H1 (cell line): ENCODE measurements around the gene RNASE4. TPM values are rescaled to one million over a fixed set of nuclear protein-coding genes. Genes with fewer than 3 reads are reported as not detected.

ENCODE experiments used
- CTCF ChIA-PET: fragments of 300-600 bp; sonication (Branson Sonifier 250); formaldehyde crosslinking; loops from one replicate; lab custom pipeline; 2021; ENCODE audit not compliant: partially characterized antibody; lab: Charles Lee
- POLR2A ChIA-PET: fragments of 300-600 bp; sonication (Branson Sonifier 250); formaldehyde crosslinking; loops from one replicate; lab custom pipeline; 2021; ENCODE audit warnings: inconsistent platforms; ENCODE audit not compliant: partially characterized antibody; lab: Charles Lee
- DNase-seq, 2 experiments: peaks; one replicate each; pipeline versions ENCODE4 v3.0.0 to v3.0.0-alpha.2; 2010 to 2022; ENCODE audit warnings: low spot score in 2 of 2, low read depth in 1 of 2, mixed read lengths in 1 of 2
- FAIRE-seq: peaks from 2 replicates; lab custom pipeline; 2011; peaks lifted over from hg19 to GRCh38; lab: Jason Lieb, UNC
- H2AFZ ChIP-seq: 2 replicates; pipeline ENCODE4 v1.8.1; 2012; ENCODE audit warnings: low read length, inconsistent platforms
- H2AK5ac ChIP-seq: 2 replicates; pipeline ENCODE4 v1.6.1; 2013; ENCODE audit warnings: low read depth, low read length
- H2BK120ac ChIP-seq: replicated peaks from 2 replicates; pipeline ENCODE3; 2013; ENCODE audit warnings: low read depth, low read length, inconsistent platforms
- H2BK12ac ChIP-seq: 2 replicates; pipeline ENCODE4 v1.6.1; 2013; ENCODE audit warnings: low read depth, low read length
- H2BK15ac ChIP-seq: 2 replicates; pipeline ENCODE4 v1.6.1; 2013; ENCODE audit warnings: low read length
- H2BK20ac ChIP-seq: 2 replicates; pipeline ENCODE4 v1.6.1; 2013; ENCODE audit warnings: low read length
- H2BK5ac ChIP-seq: 2 replicates; pipeline ENCODE4 v1.6.1; 2013; ENCODE audit warnings: low read depth, low read length
- H3K14ac ChIP-seq: 2 replicates; pipeline ENCODE4 v1.6.1; 2013; ENCODE audit warnings: inconsistent platforms; ENCODE audit not compliant: insufficient read length
- H3K18ac ChIP-seq: 2 replicates; pipeline ENCODE4 v1.6.1; 2013; ENCODE audit warnings: low read length; ENCODE audit errors: extremely low read depth
- H3K23ac ChIP-seq: 2 replicates; pipeline ENCODE4 v1.6.1; 2013; ENCODE audit warnings: inconsistent platforms; ENCODE audit not compliant: insufficient read length
- H3K23me2 ChIP-seq: 2 replicates; pipeline ENCODE4 v1.6.1; 2013; ENCODE audit warnings: low read depth, low read length
- H3K27ac ChIP-seq: 2 replicates; pipeline ENCODE4 v1.6.1; 2011; ENCODE audit warnings: low read depth, low read length, inconsistent platforms
- H3K27me3 ChIP-seq, 4 experiments: replicated peaks in 1 of 4; 1 replicate in 1 of 4; 2 replicates in 3 of 4; pipeline versions ENCODE4 v1.6.1 to v1.8.1; 2011 to 2013; ENCODE audit warnings: low read length in 3 of 4, mild to moderate bottlenecking in 3 of 4, inconsistent platforms in 2 of 4, mixed read lengths in 2 of 4, moderate library complexity in 1 of 4; ENCODE audit not compliant: control insufficient read depth in 3 of 4, insufficient read depth in 3 of 4; ENCODE audit errors: extremely low read depth in 1 of 4
- H3K36me3 ChIP-seq, 4 experiments: 2 replicates each; pipeline versions ENCODE4 v1.6.1 to v1.8.1; 2011 to 2013; ENCODE audit warnings: mild to moderate bottlenecking in 4 of 4, low read length in 3 of 4, moderate library complexity in 2 of 4, control low read depth in 1 of 4, inconsistent platforms in 1 of 4; ENCODE audit not compliant: insufficient read depth in 4 of 4, control insufficient read depth in 2 of 4
- H3K4ac ChIP-seq: replicated peaks from 2 replicates; pipeline ENCODE3; 2013; ENCODE audit warnings: low read length, low read depth, mixed read lengths, inconsistent platforms; ENCODE audit not compliant: insufficient read length
- H3K4me1 ChIP-seq, 4 experiments: replicated peaks in 1 of 4; 1 replicate in 1 of 4; 2 replicates in 3 of 4; pipeline versions ENCODE4 v1.6.1 to v1.8.1; 2011 to 2013; ENCODE audit warnings: low read length in 3 of 4, inconsistent platforms in 2 of 4, mixed read lengths in 1 of 4; ENCODE audit not compliant: insufficient read depth in 4 of 4, control insufficient read depth in 3 of 4
- H3K4me2 ChIP-seq, 2 experiments: 2 replicates each; pipeline versions ENCODE4 v1.6.1 to v1.8.1; 2011 to 2013; ENCODE audit warnings: low read depth in 2 of 2, low read length in 2 of 2, control low read depth in 1 of 2, inconsistent platforms in 1 of 2, mild to moderate bottlenecking in 1 of 2; ENCODE audit not compliant: insufficient read depth in 1 of 2
- H3K4me3 ChIP-seq, 4 experiments: fragments of 200-600, 300-600 bp in 1 of 4; sonication (generic), shearing (Covaris generic), sonication (Bioruptor Twin) in 1 of 4; 2 replicates each; pipeline versions ENCODE4 v1.5.1 to v1.8.1; 2011 to 2016; ENCODE audit warnings: low read length in 4 of 4, low read depth in 3 of 4, control low read depth in 2 of 4, inconsistent platforms in 2 of 4, mild to moderate bottlenecking in 2 of 4, mixed read lengths in 1 of 4, moderate library complexity in 1 of 4; ENCODE audit not compliant: insufficient read depth in 2 of 4; ENCODE audit errors: extremely low read depth in 1 of 4
- H3K56ac ChIP-seq: replicated peaks from 2 replicates; pipeline ENCODE3; 2013; ENCODE audit warnings: low read depth, mild to moderate bottlenecking, mixed read lengths, low read length, inconsistent platforms; ENCODE audit not compliant: insufficient read length
- H3K79me1 ChIP-seq: 2 replicates; pipeline ENCODE4 v1.6.1; 2013; ENCODE audit warnings: low read depth, low read length, control low read depth
- H3K79me2 ChIP-seq, 2 experiments: 2 replicates each; pipeline versions ENCODE4 v1.6.1 to v1.8.1; 2012 to 2013; ENCODE audit warnings: low read length in 2 of 2, mild to moderate bottlenecking in 2 of 2, inconsistent platforms in 1 of 2; ENCODE audit not compliant: insufficient read depth in 2 of 2, control insufficient read depth in 1 of 2
- H3K9ac ChIP-seq, 4 experiments: replicated peaks in 1 of 4; 1 replicate in 1 of 4; 2 replicates in 3 of 4; pipeline versions ENCODE4 v1.6.1 to v1.8.1; 2011 to 2013; ENCODE audit warnings: low read depth in 3 of 4, low read length in 3 of 4, control low read depth in 2 of 4, mild to moderate bottlenecking in 2 of 4, moderate library complexity in 2 of 4, inconsistent platforms in 1 of 4; ENCODE audit errors: extremely low read depth in 1 of 4
- H3K9me3 ChIP-seq, 2 experiments: 2 replicates each; pipeline versions ENCODE4 v1.6.1 to v1.8.1; 2012 to 2013; ENCODE audit warnings: mild to moderate bottlenecking in 2 of 2, moderate library complexity in 2 of 2, control low read depth in 1 of 2, inconsistent platforms in 1 of 2, low read depth in 1 of 2, low read length in 1 of 2, mixed read lengths in 1 of 2; ENCODE audit not compliant: insufficient read depth in 2 of 2
- H4K20me1 ChIP-seq, 2 experiments: replicated peaks in 1 of 2; 2 replicates each; pipeline versions ENCODE3 to v1.8.1; 2011 to 2013; ENCODE audit warnings: inconsistent platforms in 2 of 2, low read length in 2 of 2, mild to moderate bottlenecking in 1 of 2; ENCODE audit not compliant: insufficient read depth in 2 of 2, control insufficient read depth in 1 of 2
- H4K5ac ChIP-seq: 2 replicates; pipeline ENCODE4 v1.6.1; 2013; ENCODE audit warnings: low read length, low read depth, mixed read lengths, inconsistent platforms; ENCODE audit not compliant: insufficient read length
- H4K8ac ChIP-seq: 2 replicates; pipeline ENCODE4 v1.8.0; 2013; ENCODE audit warnings: mild to moderate bottlenecking, moderate library complexity, low read length, inconsistent platforms; ENCODE audit not compliant: insufficient read depth; ENCODE audit errors: extremely low read depth
- H4K91ac ChIP-seq: replicated peaks from 2 replicates; pipeline ENCODE3; 2013; ENCODE audit warnings: low read length, mixed read lengths, inconsistent platforms; ENCODE audit not compliant: insufficient read length
- CHD1 ChIP-seq: IDR thresholded peaks from 2 replicates; pipeline ENCODE4 v1.6.1; 2012; ENCODE audit warnings: low read depth, low read length, improper control_type of control experiment
- CREB1 ChIP-seq: IDR thresholded peaks from 2 replicates; pipeline ENCODE4 v1.6.1; 2012; ENCODE audit warnings: inconsistent platforms
- CTBP2 ChIP-seq: IDR thresholded peaks from 2 replicates; pipeline ENCODE4 v1.7.0; 2011; ENCODE audit warnings: borderline replicate concordance, mild to moderate bottlenecking, moderate library complexity, mixed read lengths, low read length; ENCODE audit not compliant: insufficient read depth, insufficient read length
- EP300 ChIP-seq, 2 experiments: IDR thresholded peaks; 1 replicate in 1 of 2; 2 replicates in 1 of 2; pipeline ENCODE4 v1.6.1; 2011 to 2012; ENCODE audit warnings: low read depth in 2 of 2, low read length in 2 of 2, mild to moderate bottlenecking in 2 of 2, borderline replicate concordance in 1 of 2, inconsistent platforms in 1 of 2, moderate library complexity in 1 of 2
- EZH2 ChIP-seq: fragments of 200-600 bp; sonication (generic); IDR thresholded peaks from 2 replicates; pipeline ENCODE4 v1.7.1; 2012; ENCODE audit warnings: low read depth, mild to moderate bottlenecking, moderate library complexity, low read length, inconsistent platforms; ENCODE audit not compliant: severe bottlenecking
- JUN ChIP-seq: IDR thresholded peaks from 2 replicates; pipeline ENCODE4 v1.6.1; 2011; ENCODE audit warnings: low read depth, mild to moderate bottlenecking, improper control_type of control experiment, low read length
- KDM5A ChIP-seq: fragments of 200-600 bp; IDR thresholded peaks from 2 replicates; pipeline ENCODE4 v1.7.1; 2012; ENCODE audit warnings: mild to moderate bottlenecking, low read length, inconsistent platforms, mixed read lengths
- RBBP5 ChIP-seq: IDR thresholded peaks from 2 replicates; pipeline ENCODE4 v1.7.1; 2012; ENCODE audit warnings: low read depth, mild to moderate bottlenecking, inconsistent platforms, low read length, moderate library complexity, borderline replicate concordance
- SIX5 ChIP-seq: IDR thresholded peaks from 2 replicates; pipeline ENCODE4 v1.6.1; 2011; ENCODE audit warnings: mild to moderate bottlenecking, low read depth, low read length
- TAF1 ChIP-seq: IDR thresholded peaks from 2 replicates; pipeline ENCODE4 v1.6.1; 2011; ENCODE audit warnings: mild to moderate bottlenecking, low read depth, low read length
- TBP ChIP-seq: IDR thresholded peaks from 2 replicates; pipeline ENCODE4 v1.6.1; 2011; ENCODE audit warnings: low read depth, low read length, improper control_type of control experiment
- WGBS, 2 experiments: shearing (Covaris generic) in 1 of 2; methylation state at CpG; one replicate each; pipeline versions ENCODE4 v1.1.6 to v1.1.7; 2013 to 2015; ENCODE audit warnings: low lambda C conversion rate in 2 of 2, mixed read lengths in 2 of 2, inconsistent platforms in 1 of 2, low coverage in 1 of 2, missing lambda C conversion rate in 1 of 2; ENCODE audit not compliant: insufficient replicate concordance in 2 of 2, insufficient coverage in 1 of 2, insufficient read length in 1 of 2; ENCODE audit errors: extremely low coverage in 1 of 2, missing lambda C conversion rate in 1 of 2; 5-methylcytosine and 5-hydroxymethylcytosine counted together
- polyA plus RNA-seq, 7 experiments: library from polyadenylated mRNA; depleted of rRNA in 3 of 7; stranded (reverse) in 5 of 7; unstranded in 2 of 7; fragments of >200 nt in 5 of 7; fragments of 200-250 nt in 2 of 7; gene quantifications; 1 replicate in 5 of 7; 2 replicates in 1 of 7; 4 replicates in 1 of 7; pipeline versions ENCODE4 v1.2.1 to v1.2.3, GENCODE V29; 2011 to 2013; ENCODE audit warnings: missing spikeins in 2 of 7, mixed read lengths in 2 of 7
- total RNA-seq: library from RNA; stranded (reverse); fragmentation: NEBNext Ultra II Directional; extraction: Animal tissue kit (Norgen Biotek cat#: 25700); gene quantifications from 2 replicates; pipeline ENCODE4 v1.2.1, GENCODE V29; 2021

The RNASE4 gene
- total and polyA plus RNA-seq, 2 of the 8 experiments (the other 6 are each of a cell fraction or from before 2014, with no cell fraction given), result 0.61 to 3.5 TPM

- Histone ChIP-seq H4K20me1 (no peaks in the 10 kb centered on the region), H3K9me3 (no peaks in the 10 kb centered on the region), H2AFZ (no peak overlapping the region), H3K9ac (no peak overlapping the region), H3K79me2 (no peaks in the 10 kb centered on the region), H3K36me3 (no peaks in the 10 kb centered on the region), H3K23ac (no peak overlapping the region), H3K4me2 (no peak overlapping the region), H3K18ac (no peak overlapping the region), H3K79me1 (no peaks in the 10 kb centered on the region), H3K14ac (no peak overlapping the region), H4K91ac (no peak overlapping the region), H2BK12ac (no peak overlapping the region), H3K23me2 (no peaks in the 10 kb centered on the region), H3K4me1 (no peaks in the 10 kb centered on the region), H3K4ac (no peak overlapping the region), H2BK20ac (no peak overlapping the region), H3K4me3 (no peak overlapping the region), H2BK120ac (no peak overlapping the region), H3K27me3 (no peaks in the 10 kb centered on the region), H2BK15ac (no peak overlapping the region), H3K56ac (no peak overlapping the region), H2AK5ac (no peak overlapping the region), H4K8ac (no peak overlapping the region), H4K5ac (no peak overlapping the region), H2BK5ac (no peak overlapping the region), H3K27ac (no peak overlapping the region)
- no peak for FAIRE-seq
- ChIA-PET CTCF (interaction anchor here (0.6 to 1.8 kb wide), 3 partner anchors 8 to 118 kb away, joined by 3 to 9 read pairs (median 3); no protein-coding TSS in a partner anchor), POLR2A (no interaction called here)
- DNase-seq, result no peak
- TF ChIP-seq CREB1, result no peak
- TF ChIP-seq RBBP5, result no peak
- TF ChIP-seq SIX5, result no peak
- TF ChIP-seq JUN, result no peak
- TF ChIP-seq TAF1, result no peak
- TF ChIP-seq EP300 (IDR thresholded peaks at IDR 0.05; ENCODE audit: borderline replicate concordance in 1 of 2, low read depth in 2 of 2, low read length in 2 of 2), result no peak
- TF ChIP-seq CTBP2, result no peak
- no peak for TF ChIP-seq TBP
- no peak for TF ChIP-seq CHD1
- TF ChIP-seq EZH2, result no peak
- no peak for TF ChIP-seq KDM5A
- 68% methylated on average over 4 of the region's 4 CpGs; no CpG with 5 or more reads in 1 of the 2 experiments for WGBS, 2 experiments
Measured at GRCh38 chr14:20734430-20734806, 50.1 kb downstream of the RNASE4 start.
